ENCODE measurements around the gene ALDH1L1. TPM values are rescaled to one million over a fixed set of nuclear protein-coding genes. Genes with fewer than 3 reads are reported as not detected.

Gene ALDH1L1
- total RNA-seq, 1 experiment from 2014 or later = 7.0 TPM

- no peak for DNase-seq (ENCODE audit: low spot score)
These were observed 60.4 kb downstream of the ALDH1L1 start for GRCh38 chr3:126119976-126120375.

- DNase-seq (ENCODE audit: low spot score) = no peak
These were observed 61.2 kb downstream of the ALDH1L1 start for GRCh38 chr3:126119008-126119675.

- DNase-seq (ENCODE audit: low spot score) = no peak
These were observed 61.8 kb downstream of the ALDH1L1 start for GRCh38 chr3:126118591-126118990.

- DNase-seq (ENCODE audit: low spot score) = no peak
These were observed 62.6 kb downstream of the ALDH1L1 start for GRCh38 chr3:126117786-126118185.

GRCh38 chr3:126117212-126117611, 63.2 kb downstream of the ALDH1L1 start:
- no peak for DNase-seq (ENCODE audit: low spot score)

- DNase-seq (ENCODE audit: low spot score) = no peak
These were observed 63.9 kb downstream of the ALDH1L1 start for GRCh38 chr3:126116526-126116925.

- no peak for DNase-seq (ENCODE audit: low spot score)
These were observed 65.7 kb downstream of the ALDH1L1 start for GRCh38 chr3:126114443-126115386.

- DNase-seq (ENCODE audit: low spot score) = no peak
These were observed 66.5 kb downstream of the ALDH1L1 start for GRCh38 chr3:126113733-126114442.

GRCh38 chr3:126113238-126113555, 67.2 kb downstream of the ALDH1L1 start:
- DNase-seq (ENCODE audit: low spot score) = no peak

- no peak for DNase-seq (ENCODE audit: low spot score)
These were observed 67.7 kb downstream of the ALDH1L1 start for GRCh38 chr3:126112531-126113237.

- DNase-seq (ENCODE audit: low spot score) = no peak
These were observed 68.6 kb downstream of the ALDH1L1 start for GRCh38 chr3:126111566-126112475.

- DNase-seq (ENCODE audit: low spot score) = no peak
These were observed 69.2 kb downstream of the ALDH1L1 start for GRCh38 chr3:126111126-126111551.

GRCh38 chr3:126110431-126111125, 69.8 kb downstream of the ALDH1L1 start:
- no peak for DNase-seq (ENCODE audit: low spot score)

GRCh38 chr3:126109880-126110235, 70.5 kb downstream of the ALDH1L1 start:
- no peak for DNase-seq (ENCODE audit: low spot score)

GRCh38 chr3:126109146-126109879, 71.1 kb downstream of the ALDH1L1 start:
- DNase-seq (ENCODE audit: low spot score) = no peak

- DNase-seq (ENCODE audit: low spot score) = no peak
These were observed 71.7 kb downstream of the ALDH1L1 start for GRCh38 chr3:126108676-126109050.

- DNase-seq (ENCODE audit: low spot score) = no peak
These were observed 72.3 kb downstream of the ALDH1L1 start for GRCh38 chr3:126107957-126108675.

GRCh38 chr3:126107203-126107939, 73.0 kb downstream of the ALDH1L1 start:
- no peak for DNase-seq (ENCODE audit: low spot score)
